ENCODE results near the gene TNPO3. TPM values are rescaled to one million over a fixed set of nuclear protein-coding genes. Genes with fewer than 3 reads are reported as not detected.

Gene TNPO3
- total RNA-seq, 1 experiment from 2014 or later: 58.5 TPM

DNA sequence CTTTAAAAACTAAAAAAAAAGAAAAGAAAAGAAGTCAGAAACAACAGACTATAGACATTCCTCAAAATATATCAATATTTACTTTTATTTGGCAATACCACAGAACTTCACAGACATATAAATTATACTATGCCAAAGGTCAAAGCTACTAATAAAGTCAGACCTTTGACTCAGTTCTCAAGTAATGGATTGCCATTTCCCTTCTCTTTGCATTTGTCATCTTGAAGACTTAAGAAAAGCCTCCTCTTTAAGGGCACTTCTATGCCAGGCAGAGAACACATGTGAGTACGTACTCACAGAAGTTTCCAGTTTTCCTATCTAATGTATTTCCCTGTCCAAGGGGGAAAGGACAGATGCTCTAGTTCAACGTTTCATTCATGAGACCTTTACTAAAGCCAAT lies 37.6 kb downstream of the TNPO3 start:
- Histone ChIP-seq H2AFZ (ENCODE audit: low read depth, low read length, poor library complexity, severe bottlenecking) (no peak overlapping the region), H3K9me2 (ENCODE audit: insufficient read depth) (no peaks in the 10 kb centered on the region), H3K27ac (ENCODE audit: low read depth, low read length) (no peak overlapping the region), H3K79me2 (ENCODE audit: insufficient read depth, low read length) (peaks cover 93% of the 10 kb centered on the region), H3K9ac (ENCODE audit: low read length) (no peak overlapping the region), H3K4me1 (ENCODE audit: control insufficient read depth in 1 of 2, insufficient read depth in 2 of 2, low read length in 2 of 2) (no peaks in the 10 kb centered on the region), H3K27me3 (ENCODE audit: insufficient read depth, low read length) (no peaks in the 10 kb centered on the region), H3K9me3 (ENCODE audit: control insufficient read depth in 1 of 2, insufficient read depth in 1 of 2, low read depth in 1 of 2, low read length in 2 of 2) (no peaks in the 10 kb centered on the region), H3K4me3 (replicated peaks in 1 of 2; ENCODE audit: low read depth in 1 of 2, low read length in 2 of 2) (no peak overlapping the region), H4K20me1 (ENCODE audit: insufficient read depth) (peaks cover 6% of the 10 kb centered on the region; the same call in 1 of the 2 replicates), H3K4me2 (ENCODE audit: low read length) (no peak overlapping the region), H3K36me3 (ENCODE audit: control insufficient read depth in 1 of 2, insufficient read depth in 2 of 2, low read length in 2 of 2) (peaks cover 14 to 15% of the 10 kb centered on the region in 2 experiments)
- POLR2A ChIA-PET: no interaction called here
- BruUV-seq (replicated peaks): no TSS peak
- no peak for ATAC-seq
- intact Hi-C loops (cut with micrococcal nuclease): no loop called here
- CTCF ChIA-PET: interaction anchor here (1.6 kb wide), 1 partner anchor 146 kb away, joined by 4 read pairs; no protein-coding TSS in a partner anchor
- TF ChIP-seq ZBTB33 (IDR thresholded peaks at IDR 0.05; ENCODE audit: extremely low read depth, insufficient replicate concordance, low read length) (no peak), TCF7L2 (IDR thresholded peaks at IDR 0.05; ENCODE audit: borderline replicate concordance, extremely low read depth, insufficient read depth, insufficient read length) (no peak), SRF (IDR thresholded peaks at IDR 0.05; ENCODE audit: low read depth) (no peak), YY1 (IDR thresholded peaks at IDR 0.05; ENCODE audit: extremely low read depth, insufficient replicate concordance, low read depth, low read length) (no peak)
- DNase-seq (ENCODE audit: low read depth, low spot score): no peak
- RAD21 ChIA-PET (ENCODE audit: low non-redundant PET in 1 of 2, low total read pairs in 2 of 2, uncharacterized antibody in 2 of 2, unreplicated experiment in 2 of 2): no interaction called here

GRCh38 chr7:129014501-129015101 lies 40.3 kb downstream of the TNPO3 start:
- Histone ChIP-seq H3K9ac (ENCODE audit: low read length) (no peak overlapping the region), H2AFZ (ENCODE audit: low read depth, low read length, poor library complexity, severe bottlenecking) (no peak overlapping the region), H3K4me2 (ENCODE audit: low read length) (no peak overlapping the region), H3K79me2 (ENCODE audit: insufficient read depth, low read length) (peaks cover 86% of the 10 kb centered on the region), H3K36me3 (ENCODE audit: control insufficient read depth in 1 of 2, insufficient read depth in 2 of 2, low read length in 2 of 2) (peaks cover 15 to 17% of the 10 kb centered on the region in 2 experiments), H3K27me3 (ENCODE audit: insufficient read depth, low read length) (no peaks in the 10 kb centered on the region), H4K20me1 (ENCODE audit: insufficient read depth) (peaks cover 6% of the 10 kb centered on the region; the same call in 1 of the 2 replicates), H3K9me2 (ENCODE audit: insufficient read depth) (no peaks in the 10 kb centered on the region), H3K27ac (ENCODE audit: low read depth, low read length) (no peak overlapping the region), H3K4me3 (replicated peaks in 1 of 2; ENCODE audit: low read depth in 1 of 2, low read length in 2 of 2) (no peak overlapping the region), H3K9me3 (ENCODE audit: control insufficient read depth in 1 of 2, insufficient read depth in 1 of 2, low read depth in 1 of 2, low read length in 2 of 2) (no peaks in the 10 kb centered on the region), H3K4me1 (ENCODE audit: control insufficient read depth in 1 of 2, insufficient read depth in 2 of 2, low read length in 2 of 2) (no peaks in the 10 kb centered on the region)
- no TSS peak for BruUV-seq (replicated peaks)
- ChIA-PET POLR2A (no interaction called here), RAD21 (ENCODE audit: low non-redundant PET in 1 of 2, low total read pairs in 2 of 2, uncharacterized antibody in 2 of 2, unreplicated experiment in 2 of 2) (no interaction called here), CTCF (no interaction called here)
- DNase-seq (ENCODE audit: low read depth, low spot score) (no peak), ATAC-seq (no peak)
- intact Hi-C loops (cut with micrococcal nuclease): no loop called here
- no peak for TF ChIP-seq CTCF (IDR thresholded peaks at IDR 0.05 in 2 of 3, conservative IDR thresholded peaks at IDR 0.05 in 1 of 3; ENCODE audit: borderline replicate concordance in 1 of 3, insufficient read depth in 1 of 3, low read depth in 2 of 3, low read length in 2 of 3)
- no peak for TF ChIP-seq ZBTB33 (IDR thresholded peaks at IDR 0.05; ENCODE audit: extremely low read depth, insufficient replicate concordance, low read length)
- no peak for TF ChIP-seq SP1 (IDR thresholded peaks at IDR 0.05; ENCODE audit: low read depth)
- TF ChIP-seq, protein P1, sequence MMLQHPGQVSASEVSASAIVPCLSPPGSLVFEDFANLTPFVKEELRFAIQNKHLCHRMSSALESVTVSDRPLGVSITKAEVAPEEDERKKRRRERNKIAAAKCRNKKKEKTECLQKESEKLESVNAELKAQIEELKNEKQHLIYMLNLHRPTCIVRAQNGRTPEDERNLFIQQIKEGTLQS (IDR thresholded peaks at IDR 0.05): no peak
- no peak for TF ChIP-seq YY1 (IDR thresholded peaks at IDR 0.05; ENCODE audit: extremely low read depth, insufficient replicate concordance, low read depth, low read length)
- no peak for TF ChIP-seq EZH2 (IDR thresholded peaks at IDR 0.05)
- no peak for TF ChIP-seq POLR2AphosphoS5 (IDR thresholded peaks at IDR 0.05; ENCODE audit: low read depth, low read length)
- no peak for TF ChIP-seq EZH2phosphoT487 (IDR thresholded peaks at IDR 0.05; ENCODE audit: borderline replicate concordance)
- no peak for TF ChIP-seq ZFX (IDR thresholded peaks at IDR 0.05)
- TF ChIP-seq CEBPB (IDR thresholded peaks at IDR 0.05; ENCODE audit: low read depth): no peak
- no peak for TF ChIP-seq POLR2A (IDR thresholded peaks at IDR 0.05; ENCODE audit: borderline replicate concordance, extremely low read depth, insufficient read depth, insufficient read length)
